ENCODE measurements around the gene DNAJC24. TPM values are rescaled to one million over a fixed set of nuclear protein-coding genes. Genes with fewer than 3 reads are reported as not detected.
"Not testable (repeated sequence)": the region's sequence is repeated elsewhere in the genome, so short reads cannot be mapped to it uniquely, and the experiment has no call there.

The DNAJC24 gene
- 10 to 100 TPM; 13.3 to 14.9 TPM for total RNA-seq

- DNase-seq (ENCODE audit: low spot score in 2 of 2) (peak; percentile 87 to 88), ATAC-seq (peak; percentile 99)
- peak within 1 kb of the TSS; percentile 88 to 98 for H3K27ac Mint-ChIP-seq
- H3K36me3 Mint-ChIP-seq: peaks cover 2 to 11% of the 10 kb centered on the region in 2 donors
- no peaks in the 10 kb centered on the region for H3K9me3 Mint-ChIP-seq
Measured at GRCh38 chr11:31369348-31370329, at the start of gene DNAJC24, which contains the start of gene DCDC1. DNAJC24 (plus strand) TSS chr11:31369860; CDS start chr11:31370749, 889 bp downstream. DCDC1 (minus strand) TSS chr11:31369739; CDS start chr11:31328280, 41,459 bp downstream.

- not testable (repeated sequence) for DNase-seq (ENCODE audit: low spot score in 2 of 2); H3K27ac Mint-ChIP-seq; H3K9me3 Mint-ChIP-seq; ATAC-seq; H3K36me3 Mint-ChIP-seq
Measured at GRCh38 chr11:31321494-31321893, 48.2 kb upstream of the DNAJC24 start.

GRCh38 chr11:31323145-31323544 is 46.5 kb upstream of the DNAJC24 start:
- Mint-ChIP-seq H3K36me3 (no peaks in the 10 kb centered on the region), H3K27ac (no peak overlapping the region), H3K9me3 (no peaks in the 10 kb centered on the region)
- no peak for ATAC-seq
- no peak for DNase-seq (ENCODE audit: low spot score in 2 of 2)

- H3K9me3 Mint-ChIP-seq: peaks cover 0 to 3% of the 10 kb centered on the region in 2 donors
- ATAC-seq (no peak), DNase-seq (ENCODE audit: low spot score in 2 of 2) (no peak)
- no peak overlapping the region for H3K27ac Mint-ChIP-seq
- no peaks in the 10 kb centered on the region for H3K36me3 Mint-ChIP-seq
Measured at GRCh38 chr11:31325160-31325559, 44.5 kb upstream of the DNAJC24 start.

GRCh38 chr11:31326470-31327148 is 43.1 kb upstream of the DNAJC24 start:
- ATAC-seq: no peak
- Mint-ChIP-seq H3K27ac (no peak overlapping the region), H3K9me3 (peaks cover 3 to 8% of the 10 kb centered on the region in 2 donors), H3K36me3 (peaks cover 5 to 8% of the 10 kb centered on the region in 2 donors)
- no peak for DNase-seq (ENCODE audit: low spot score in 2 of 2)

GRCh38 chr11:31327417-31327816 is 42.2 kb upstream of the DNAJC24 start:
- DNase-seq (ENCODE audit: low spot score in 2 of 2): no peak
- Mint-ChIP-seq H3K36me3 (peaks cover 5 to 8% of the 10 kb centered on the region in 2 donors), H3K27ac (no peak overlapping the region), H3K9me3 (peaks cover 3 to 8% of the 10 kb centered on the region in 2 donors)
- ATAC-seq: no peak

GRCh38 chr11:31328697-31329096 is 41.0 kb upstream of the DNAJC24 start:
- Mint-ChIP-seq H3K9me3 (peaks cover 3 to 8% of the 10 kb centered on the region in 2 donors), H3K27ac (no peak overlapping the region), H3K36me3 (peaks cover 5 to 8% of the 10 kb centered on the region in 2 donors)
- DNase-seq (ENCODE audit: low spot score in 2 of 2) (no peak), ATAC-seq (no peak)

GRCh38 chr11:31337806-31338205 is 31.9 kb upstream of the DNAJC24 start:
- DNase-seq (ENCODE audit: low spot score in 2 of 2) (no peak), ATAC-seq (no peak)
- Mint-ChIP-seq H3K36me3 (no peaks in the 10 kb centered on the region), H3K9me3 (peaks cover 0 to 3% of the 10 kb centered on the region in 2 donors), H3K27ac (no peak overlapping the region)

- Mint-ChIP-seq H3K9me3 (no peaks in the 10 kb centered on the region), H3K36me3 (no peaks in the 10 kb centered on the region), H3K27ac (no peak overlapping the region)
- peak in 1 of 2 donors; percentile 24 for DNase-seq (ENCODE audit: low spot score in 2 of 2)
- no peak for ATAC-seq
Measured at GRCh38 chr11:31340903-31341572, 28.6 kb upstream of the DNAJC24 start.

GRCh38 chr11:31351168-31351567 is 18.5 kb upstream of the DNAJC24 start:
- DNase-seq (ENCODE audit: low spot score in 2 of 2) (no peak), ATAC-seq (no peak)
- Mint-ChIP-seq H3K27ac (no peak overlapping the region), H3K9me3 (no peaks in the 10 kb centered on the region), H3K36me3 (no peaks in the 10 kb centered on the region)

- no peaks in the 10 kb centered on the region for H3K36me3 Mint-ChIP-seq
- H3K27ac Mint-ChIP-seq: no peak overlapping the region
- DNase-seq (ENCODE audit: low spot score in 2 of 2): no peak
- H3K9me3 Mint-ChIP-seq: no peaks in the 10 kb centered on the region
- no peak for ATAC-seq
Measured at GRCh38 chr11:31355131-31355530, 14.5 kb upstream of the DNAJC24 start.

GRCh38 chr11:31355817-31356216 is 13.8 kb upstream of the DNAJC24 start:
- no peaks in the 10 kb centered on the region for H3K9me3 Mint-ChIP-seq

GRCh38 chr11:31361743-31362142 is 7.9 kb upstream of the DNAJC24 start:
- Mint-ChIP-seq H3K9me3 (no peaks in the 10 kb centered on the region), H3K36me3 (no peaks in the 10 kb centered on the region), H3K27ac (no peak overlapping the region)
- no peak for ATAC-seq
- no peak for DNase-seq (ENCODE audit: low spot score in 2 of 2)

More at GRCh38 chr11:31355817-31356216, 13.8 kb upstream of the DNAJC24 start:
- ATAC-seq: no peak
- no peaks in the 10 kb centered on the region for H3K36me3 Mint-ChIP-seq
- H3K27ac Mint-ChIP-seq: no peak overlapping the region
- DNase-seq (ENCODE audit: low spot score in 2 of 2): no peak

GRCh38 chr11:31366795-31367194 is 2.9 kb upstream of the DNAJC24 start:
- H3K27ac Mint-ChIP-seq: no peak overlapping the region
- no peak for ATAC-seq

GRCh38 chr11:31375879-31376278 is 6.2 kb downstream of the DNAJC24 start:
- ATAC-seq (peak in 1 of 2 donors; percentile 71), DNase-seq (ENCODE audit: low spot score in 2 of 2) (no peak)
- Mint-ChIP-seq H3K36me3 (peaks cover 16 to 22% of the 10 kb centered on the region in 2 donors), H3K9me3 (no peaks in the 10 kb centered on the region), H3K27ac (no peak overlapping the region)

More at GRCh38 chr11:31366795-31367194, 2.9 kb upstream of the DNAJC24 start:
- Mint-ChIP-seq H3K36me3 (peaks cover 0 to 9% of the 10 kb centered on the region in 2 donors), H3K9me3 (no peaks in the 10 kb centered on the region)
- no peak for DNase-seq (ENCODE audit: low spot score in 2 of 2)

- ATAC-seq (no peak), DNase-seq (ENCODE audit: low spot score in 2 of 2) (no peak)
- Mint-ChIP-seq H3K9me3 (peaks cover 0 to 7% of the 10 kb centered on the region in 2 donors), H3K27ac (no peak overlapping the region), H3K36me3 (peaks cover 0 to 13% of the 10 kb centered on the region in 2 donors)
Measured at GRCh38 chr11:31383116-31383515, 13.5 kb downstream of the DNAJC24 start.
